HG03135 (cell line): Measurements from ENCODE around the gene TSPAN2.

Source experiments
- ATAC-seq: cut with Tn5 transposase; IDR thresholded peaks from one replicate; pipeline ENCODE4 v1.9.1; 2021; ENCODE audit warnings: mild to moderate bottlenecking, moderate library complexity; ENCODE audit not compliant: unreplicated experiment

The TSPAN2 gene

DNA sequence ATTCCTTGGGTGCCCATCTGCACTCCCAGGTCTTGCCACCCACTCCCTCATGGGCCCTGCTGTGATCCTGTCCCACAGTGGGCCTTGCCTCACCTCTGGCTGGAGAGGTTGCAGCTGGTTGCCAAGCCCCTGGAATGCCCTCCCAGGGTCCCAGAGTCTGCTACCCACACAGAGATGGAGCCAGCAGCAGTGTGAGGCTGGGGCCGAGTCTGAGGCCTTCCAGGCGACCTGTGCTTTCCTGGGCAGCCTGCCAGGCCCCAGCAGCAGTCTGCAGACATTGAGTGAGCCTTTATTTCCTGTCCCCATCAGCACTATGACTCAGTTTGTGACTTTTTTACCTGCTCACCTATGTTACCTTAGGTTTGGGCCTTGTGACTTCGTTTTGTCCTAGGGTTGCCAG, 25.0 kb upstream of the TSPAN2 start:
- ATAC-seq = no peak

DNA sequence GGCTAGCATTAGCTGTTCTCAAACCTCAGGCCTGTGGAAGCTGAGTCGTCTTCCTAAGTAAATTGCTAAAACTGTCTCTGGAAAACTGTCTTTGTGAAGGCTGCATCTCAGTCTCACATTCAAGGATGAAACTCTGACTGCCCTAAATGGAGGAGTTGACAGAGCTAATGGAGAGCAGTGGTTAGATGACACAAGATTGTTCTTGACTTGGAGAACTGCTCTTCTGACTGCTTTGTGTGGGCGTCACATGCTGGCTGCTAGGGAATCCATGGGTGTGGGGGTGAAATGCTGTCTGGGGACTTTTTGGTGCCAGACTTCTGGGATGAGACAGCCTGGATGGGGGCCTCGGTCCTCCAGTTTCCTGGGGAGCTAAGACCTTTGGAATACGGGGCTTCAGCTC, 24.5 kb upstream of the TSPAN2 start:
- ATAC-seq = no peak

DNA sequence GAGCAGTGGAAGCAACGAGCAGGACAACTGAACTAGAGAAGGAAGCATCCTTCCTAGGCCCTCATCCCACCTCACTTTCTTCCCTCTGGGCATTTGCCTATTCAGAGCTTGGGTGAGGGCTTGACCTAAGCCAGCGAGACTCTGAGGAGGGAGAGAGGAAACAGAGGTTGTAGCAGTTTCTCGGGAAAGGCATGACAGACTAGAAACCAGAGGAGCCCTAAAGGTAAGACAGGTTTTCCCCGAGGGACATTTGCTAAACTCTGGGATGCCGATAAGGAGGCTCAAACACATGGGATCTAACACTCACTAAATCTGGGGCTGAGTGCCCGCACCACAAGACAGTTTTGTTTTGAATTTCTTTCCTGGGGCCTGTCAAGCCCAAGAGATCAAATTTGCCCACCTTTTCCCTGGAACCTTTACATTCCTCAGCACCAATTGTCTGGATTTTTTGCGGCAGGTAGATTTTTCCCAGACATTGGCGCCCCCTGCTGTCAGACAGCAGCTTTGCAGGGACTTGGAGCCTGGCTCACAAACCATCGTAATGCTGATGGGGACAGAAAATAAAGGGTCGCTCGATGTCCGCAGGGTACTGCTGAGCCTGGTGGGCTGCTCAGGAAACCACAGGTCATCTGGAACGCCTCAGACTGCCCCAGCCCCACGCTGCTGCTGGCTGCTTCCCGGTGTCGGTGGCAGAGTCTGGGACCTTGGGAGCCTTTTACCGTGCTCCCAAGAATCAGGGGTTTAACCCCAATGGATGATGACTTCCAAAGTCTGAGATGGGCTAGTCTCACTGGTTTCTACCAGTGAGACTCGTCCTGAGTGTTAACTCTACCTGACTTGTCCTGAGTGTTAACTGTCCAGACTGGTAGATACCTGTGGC, 23.4 kb upstream of the TSPAN2 start:
- ATAC-seq = no peak

GRCh38 chr1:115107516-115108260, 18.4 kb upstream of the TSPAN2 start:
- ATAC-seq = no peak

DNA sequence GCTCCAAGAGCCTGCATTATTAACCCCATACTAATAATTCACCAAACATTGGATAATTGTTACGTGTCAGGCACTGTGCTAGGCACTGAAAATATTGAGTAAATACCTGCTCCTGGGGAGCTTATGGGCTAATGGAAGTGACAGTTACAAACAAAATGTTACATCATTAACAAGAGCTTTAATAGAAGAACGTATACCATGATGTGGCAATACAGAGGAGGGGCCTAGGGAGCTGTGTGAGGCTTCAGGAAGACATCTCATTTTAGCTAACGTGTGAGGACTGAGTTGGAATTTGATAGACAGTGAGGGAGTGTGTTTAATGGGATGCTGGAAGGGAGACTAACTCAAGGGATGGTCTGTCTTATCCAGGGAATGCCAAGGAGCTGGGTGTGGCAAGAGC, 16.5 kb upstream of the TSPAN2 start:
- ATAC-seq = no peak

DNA sequence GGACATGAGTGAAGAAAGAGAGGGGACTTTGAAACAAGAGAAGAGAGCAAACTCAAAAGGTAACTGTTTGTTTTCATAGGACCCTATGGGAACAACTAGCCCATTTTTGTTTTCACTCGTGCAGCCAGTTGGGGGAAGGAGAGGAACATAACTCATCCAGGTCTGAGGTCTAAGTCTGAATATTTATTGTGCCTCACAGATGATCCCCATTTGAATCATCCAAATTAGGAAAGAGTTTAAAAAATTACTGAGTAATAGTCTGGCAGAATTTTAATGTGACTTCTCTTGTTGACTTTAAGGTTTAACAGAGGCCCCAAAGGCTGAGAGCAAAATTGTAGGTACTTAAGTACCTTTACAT, 10.4 kb upstream of the TSPAN2 start:
- ATAC-seq = no peak

GRCh38 chr1:115098979-115099692, 9.8 kb upstream of the TSPAN2 start:
- peak; percentile 90 for ATAC-seq

GRCh38 chr1:115092175-115092574, 2.9 kb upstream of the TSPAN2 start:
- ATAC-seq = no peak

DNA sequence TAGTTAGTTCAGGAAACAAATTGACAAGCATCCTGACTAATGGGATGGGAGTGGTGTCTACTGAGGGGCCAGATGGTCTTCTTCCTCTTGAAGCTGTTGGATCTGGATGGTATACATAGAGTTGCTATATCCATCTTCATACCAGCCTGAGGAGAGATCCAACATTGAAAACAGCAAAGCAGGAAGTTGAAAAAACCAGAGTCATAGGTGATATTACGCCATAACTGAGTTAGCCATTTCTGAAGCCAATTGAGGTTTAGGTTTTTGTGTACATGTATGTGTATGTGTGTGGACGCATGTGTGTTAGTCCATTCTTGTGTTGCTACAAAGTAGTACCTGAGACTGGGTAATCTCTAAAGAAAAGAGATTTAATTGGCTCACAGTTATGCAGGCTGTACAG, 2.3 kb upstream of the TSPAN2 start:
- no peak for ATAC-seq

DNA sequence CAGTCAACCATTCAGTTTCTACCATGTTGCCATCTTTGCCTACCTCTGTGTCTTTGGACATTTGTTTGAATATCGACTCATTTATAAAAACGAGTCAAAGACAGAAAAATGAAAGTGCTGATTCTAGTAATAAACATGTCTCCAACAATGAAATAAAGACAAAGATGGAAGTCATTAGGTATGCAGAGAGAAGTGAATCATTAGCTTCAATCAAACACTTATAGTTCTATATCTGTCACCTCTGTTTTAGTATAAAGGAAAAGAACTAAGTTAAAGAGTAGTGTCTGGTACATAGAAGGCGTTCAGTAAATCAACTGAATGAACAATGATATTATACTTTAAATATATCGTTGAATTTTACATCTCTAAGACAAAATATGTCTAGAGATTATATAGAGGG, 1.7 kb upstream of the TSPAN2 start:
- no peak for ATAC-seq

DNA sequence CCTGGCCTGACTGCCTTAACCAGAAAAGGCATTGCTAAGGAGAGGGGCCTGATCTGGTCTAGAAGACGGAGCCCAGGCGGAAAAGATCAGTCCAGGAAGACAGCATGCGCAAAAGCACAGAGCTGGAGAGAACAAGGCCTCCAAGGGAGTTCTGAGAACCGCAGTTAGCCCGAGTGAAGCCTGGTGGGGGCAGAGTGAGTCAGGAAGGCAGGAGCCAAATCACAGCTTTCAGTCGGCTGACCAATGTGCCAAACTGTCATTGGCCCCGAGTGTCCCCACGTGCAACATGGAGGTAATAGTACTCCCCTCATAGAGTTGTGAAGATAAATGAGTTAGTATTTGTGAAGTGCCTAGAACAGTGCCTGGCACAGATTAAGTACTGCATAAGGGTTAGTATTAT, 1.2 kb upstream of the TSPAN2 start:
- no peak for ATAC-seq

- ATAC-seq = no peak
These were observed 835 bp upstream of the TSPAN2 start for GRCh38 chr1:115090186-115090490.

GRCh38 chr1:115088871-115089419, 358 bp downstream of the TSPAN2 start:
- ATAC-seq = no peak

GRCh38 chr1:115088115-115088778, 1.1 kb downstream of the TSPAN2 start:
- ATAC-seq = no peak

DNA sequence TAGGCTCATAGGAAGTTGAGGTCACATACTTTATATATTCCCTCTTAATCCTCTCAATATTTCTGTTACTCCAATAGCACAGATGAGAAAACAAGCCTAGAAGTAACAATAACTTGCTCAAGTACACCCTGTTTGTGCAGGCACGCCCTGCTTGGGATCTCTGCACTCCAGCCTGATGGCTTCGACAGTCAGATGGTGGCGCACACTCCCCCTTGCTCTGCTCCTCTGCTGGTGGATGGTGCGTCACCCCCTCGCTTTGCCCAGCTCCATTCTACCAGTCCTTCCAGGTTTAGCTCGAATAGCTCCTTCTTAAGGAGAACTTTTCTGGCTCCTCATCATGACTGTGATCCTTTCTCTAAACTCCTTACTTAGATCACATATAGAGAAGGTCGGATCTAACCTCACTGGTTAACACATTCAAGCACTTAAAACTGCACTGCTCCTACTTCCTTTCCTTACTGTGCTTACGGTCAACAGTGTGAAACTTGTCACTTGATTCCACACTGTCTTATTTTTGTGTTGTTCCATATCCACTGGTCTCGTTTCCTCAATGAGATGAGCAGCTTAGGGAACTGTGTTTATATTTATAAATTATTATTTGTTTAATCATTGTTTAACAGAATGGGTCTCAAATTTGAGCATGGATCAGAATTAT, 3.0 kb downstream of the TSPAN2 start:
- no peak for ATAC-seq

DNA sequence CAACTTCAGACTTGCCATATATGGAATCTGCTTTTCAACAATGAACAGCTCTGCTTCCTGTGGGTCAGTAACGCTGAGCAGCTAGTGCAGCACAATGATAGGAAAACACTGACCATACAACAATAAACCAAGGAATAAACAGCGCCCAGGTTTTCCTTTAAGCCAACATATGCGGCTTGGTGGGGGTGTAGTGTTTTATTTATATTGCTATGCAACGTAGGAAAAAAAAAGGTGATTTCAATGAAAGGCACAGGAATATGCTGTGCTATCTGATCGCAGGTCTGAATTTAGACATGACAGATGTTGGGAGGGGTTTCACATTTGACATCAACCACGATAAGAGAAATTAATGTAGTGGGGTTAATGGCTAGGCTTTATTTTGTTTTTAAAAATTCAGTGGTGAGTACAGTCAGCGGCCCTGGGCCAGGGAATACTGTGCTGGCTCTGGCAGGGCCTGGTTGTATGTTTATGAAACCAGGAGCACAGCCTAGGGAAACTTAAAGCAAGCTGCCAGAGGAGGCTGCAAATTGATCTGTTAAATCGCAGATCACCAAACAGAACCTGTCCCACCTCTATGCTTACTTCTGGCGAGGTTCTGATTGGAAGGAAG, 4.3 kb downstream of the TSPAN2 start:
- no peak for ATAC-seq

DNA sequence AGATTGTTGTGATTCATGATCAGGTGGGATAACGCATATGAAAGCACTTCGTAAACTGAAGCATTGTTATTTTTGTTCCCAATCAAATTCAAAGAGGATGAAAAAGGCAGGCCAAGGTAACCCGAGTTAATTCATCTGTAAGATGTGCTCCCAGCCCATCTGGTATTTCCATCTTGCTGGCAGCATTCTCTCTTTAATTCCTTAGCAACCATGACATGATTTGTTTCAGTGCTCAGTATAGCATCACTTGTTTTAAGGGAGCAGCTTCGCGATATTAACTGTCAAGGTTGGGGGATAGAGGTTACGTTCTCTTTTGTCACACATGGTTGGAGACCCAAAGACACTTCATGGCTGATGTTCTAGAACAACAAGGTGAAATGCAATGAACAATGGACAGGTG, 6.4 kb downstream of the TSPAN2 start:
- no peak for ATAC-seq

DNA sequence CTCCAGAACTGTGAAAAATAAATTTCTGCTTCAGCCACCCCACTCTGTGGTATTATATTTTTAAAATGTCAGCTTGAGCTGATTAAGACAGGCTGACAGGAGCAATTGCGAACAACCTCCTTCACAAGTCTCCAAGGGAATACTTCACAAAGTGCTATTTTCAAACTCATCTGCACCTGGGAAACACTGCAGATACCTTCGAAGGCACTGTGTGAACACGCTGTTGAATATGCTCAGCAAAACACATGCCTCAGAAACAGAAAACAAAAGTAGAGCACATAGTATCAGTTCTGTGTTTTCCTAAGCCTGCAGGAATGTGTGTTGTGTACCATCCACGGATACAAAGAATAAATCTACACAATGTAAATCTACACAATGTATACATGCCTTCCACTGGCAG, 10.6 kb downstream of the TSPAN2 start:
- no peak for ATAC-seq

- no peak for ATAC-seq
These were observed 11.3 kb downstream of the TSPAN2 start for GRCh38 chr1:115077984-115078330.

GRCh38 chr1:115077286-115077983, 11.9 kb downstream of the TSPAN2 start:
- ATAC-seq = no peak
